SK-MEL-5 (cell line): ENCODE data around the gene GYPA. TPM values are rescaled to one million over a fixed set of nuclear protein-coding genes. Genes with fewer than 3 reads are reported as not detected.
"Not testable (repeated sequence)": the region's sequence is repeated elsewhere in the genome, so short reads cannot be mapped to it uniquely, and the experiment has no call there.

Experiments
- DNase-seq: peaks from one replicate; pipeline ENCODE4 v3.0.0-alpha.2; 2016; ENCODE audit warnings: low read depth, low spot score
- in situ Hi-C: cut with HindIII; loops from 2 replicates; pipeline ENCODE4 v1.10.0; 2016; ENCODE audit warnings: low sequenced_read_pairs, high pct_unique_total_duplicates, low pct_unique_long_range_greater_than_20kb
- total RNA-seq: library from RNA; depleted of rRNA; stranded (reverse); fragments of >200 nt; shearing (Covaris generic); gene quantifications from 2 replicates; pipeline ENCODE4 v1.2.3, GENCODE V29; 2014; rRNA removed

GYPA gene
- total RNA-seq, 1 experiment from 2014 or later, result not detected

GRCh38 chr4:144078746-144079145, 61.8 kb downstream of the GYPA start:
- DNase-seq, in situ Hi-C loops: not testable (repeated sequence)

GRCh38 chr4:144061556-144061955, 79.0 kb downstream of the GYPA start:
- in situ Hi-C loops, DNase-seq: not testable (repeated sequence)

- in situ Hi-C loops, result not testable (repeated sequence)
Measured at GRCh38 chr4:144060234-144060859, 80.2 kb downstream of the GYPA start.

More at GRCh38 chr4:144060234-144060859, 80.2 kb downstream of the GYPA start:
- not testable (repeated sequence) for DNase-seq

Other genes with a start within 250 kb of the GYPA start
- gene GYPE, start 235.2 kb downstream of the GYPA start, total RNA-seq, result 0.19 and 0.37 TPM in 2 replicates
- not detected in 2 replicates for gene GYPB, start 121.3 kb downstream of the GYPA start, total RNA-seq